BLaER1 treated with 17β-estradiol and CSF1 and Interleukin-3, amounts not matched to agents 10 nM and 100 nM (cell line): Measurements from ENCODE around the gene ATP6V1B1.
A peak's percentile ranks its signal among the peaks of the same experiment; 100 is the strongest.

Source experiments
- H3K27ac ChIP-seq, 11 experiments: shearing (Covaris generic); formaldehyde crosslinking; 2 replicates each; pipeline ENCODE4 v1.8.1; 2022
- H3K27me3 ChIP-seq, 11 experiments: shearing (Covaris generic); formaldehyde crosslinking; 2 replicates each; pipeline ENCODE4 v1.8.1; 2022
- H3K36me3 ChIP-seq, 11 experiments: shearing (Covaris generic); formaldehyde crosslinking; 2 replicates each; pipeline ENCODE4 v1.8.1; 2022
- H3K4me1 ChIP-seq, 10 experiments: shearing (Covaris generic); formaldehyde crosslinking; 2 replicates each; pipeline ENCODE4 v1.8.1; 2022
- H3K4me2 ChIP-seq, 11 experiments: shearing (Covaris generic); formaldehyde crosslinking; 2 replicates each; pipeline ENCODE4 v1.8.1; 2022
- H3K4me3 ChIP-seq, 10 experiments: shearing (Covaris generic); formaldehyde crosslinking; 2 replicates each; pipeline ENCODE4 v1.8.1; 2022
- H3K9ac ChIP-seq, 11 experiments: shearing (Covaris generic); formaldehyde crosslinking; 2 replicates each; pipeline ENCODE4 v1.8.1; 2022
- H3K9me3 ChIP-seq, 11 experiments: shearing (Covaris generic); formaldehyde crosslinking; replicated peaks in 1 of 11; 2 replicates each; pipeline ENCODE4 v1.8.1; 2022
- H4K20me1 ChIP-seq, 11 experiments: shearing (Covaris generic); formaldehyde crosslinking; 2 replicates each; pipeline ENCODE4 v1.8.1; 2022
- Cebpa-rat ChIP-seq, 11 experiments: shearing (Covaris generic); IDR thresholded peaks; 2 replicates each; pipeline ENCODE4 v1.8.1; 2022

Gene ATP6V1B1

GRCh38 chr2:70964133-70964532 is 28.4 kb downstream of the ATP6V1B1 start:
- no peaks in the 10 kb centered on the region for H4K20me1 ChIP-seq
- H3K9ac ChIP-seq: no peak overlapping the region
- H3K9me3 ChIP-seq: no peaks in the 10 kb centered on the region
- TF ChIP-seq Cebpa-rat (IDR thresholded peaks at IDR 0.05): no peak
- H3K36me3 ChIP-seq: no peaks in the 10 kb centered on the region
- H3K4me1 ChIP-seq: peaks cover 0 to 11% (median 2%) of the 10 kb centered on the region in 10 experiments; a peak in 8 of 20 replicates
- peaks cover 14 to 26% (median 20%) of the 10 kb centered on the region in 11 experiments for H3K27me3 ChIP-seq
- H3K4me2 ChIP-seq: no peak overlapping the region
- no peak overlapping the region for H3K27ac ChIP-seq
- H3K4me3 ChIP-seq: no peak overlapping the region

DNA sequence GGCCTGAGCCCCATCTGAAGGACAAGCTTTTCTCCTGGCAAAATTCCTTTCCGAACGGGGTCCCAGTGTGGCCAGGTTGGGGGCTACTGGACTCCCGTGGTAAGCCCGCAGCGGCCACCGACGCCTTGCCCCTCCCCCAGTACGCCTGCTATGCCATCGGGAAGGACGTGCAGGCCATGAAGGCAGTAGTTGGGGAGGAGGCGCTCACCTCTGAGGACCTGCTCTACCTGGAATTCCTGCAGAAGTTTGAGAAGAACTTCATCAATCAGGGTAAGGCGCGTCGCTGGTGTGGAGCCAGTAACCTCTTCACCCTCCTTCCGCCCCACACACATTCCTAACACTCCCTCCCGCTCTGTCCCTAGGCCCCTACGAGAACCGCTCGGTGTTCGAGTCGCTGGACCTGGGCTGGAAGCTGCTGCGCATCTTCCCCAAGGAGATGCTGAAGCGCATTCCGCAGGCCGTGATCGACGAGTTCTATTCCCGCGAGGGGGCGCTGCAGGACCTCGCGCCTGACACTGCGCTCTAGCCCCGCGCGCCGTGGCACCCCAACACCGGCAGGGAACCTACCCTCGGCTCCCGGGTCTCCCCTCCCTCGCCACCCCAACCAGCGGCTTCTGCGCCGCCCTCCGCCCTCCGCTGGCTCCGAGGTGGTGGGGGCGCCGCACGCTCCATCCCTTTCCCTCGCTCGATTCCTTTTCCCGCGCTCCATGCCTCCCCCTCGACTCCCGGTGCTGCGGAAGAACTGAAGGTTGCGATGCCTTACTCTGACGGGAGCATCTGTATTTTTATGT is 29.1 kb downstream of the ATP6V1B1 start:
- Histone ChIP-seq H3K27me3 (peaks cover 14 to 26% (median 20%) of the 10 kb centered on the region in 11 experiments), H3K9ac (no peak overlapping the region), H3K4me3 (peak overlapping the region in 4 of 10 experiments; percentile 22 to 56 (median 38); a peak in 6 of 20 replicates), H3K4me1 (peaks cover 0 to 7% (median 0%) of the 10 kb centered on the region in 10 experiments; a peak in 6 of 20 replicates), H3K9me3 (no peaks in the 10 kb centered on the region), H3K36me3 (no peaks in the 10 kb centered on the region), H3K4me2 (peak overlapping the region; percentile 21 to 68 (median 47); a peak in 20 of 22 replicates), H4K20me1 (no peaks in the 10 kb centered on the region), H3K27ac (no peak overlapping the region)
- no peak for TF ChIP-seq Cebpa-rat (IDR thresholded peaks at IDR 0.05)

DNA sequence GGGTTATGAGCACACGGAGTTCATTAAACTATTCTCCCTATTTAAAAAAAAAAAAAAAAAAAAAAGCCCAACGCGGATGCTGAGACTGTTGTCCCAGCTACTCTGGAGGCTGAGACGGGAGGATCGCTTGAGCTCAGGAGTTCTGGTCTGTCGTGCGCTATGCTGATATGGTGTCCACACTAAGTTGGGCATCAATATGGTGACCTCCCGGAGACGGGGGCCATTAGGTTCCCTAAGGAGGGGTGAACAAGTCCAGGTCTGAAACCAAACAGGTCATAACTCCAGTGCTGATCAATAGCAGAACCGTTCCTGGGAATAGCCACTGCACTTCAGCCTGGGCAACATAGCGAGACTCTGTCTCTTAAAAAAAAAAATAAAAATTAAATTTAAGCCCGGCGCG is 29.8 kb downstream of the ATP6V1B1 start:
- Histone ChIP-seq H4K20me1 (no peaks in the 10 kb centered on the region), H3K4me3 (peak overlapping the region in 1 of 10 experiments; percentile 32; a peak in 1 of 20 replicates), H3K4me1 (peaks cover 0 to under 1% (median 0%) of the 10 kb centered on the region in 10 experiments; a peak in 1 of 20 replicates), H3K9me3 (no peaks in the 10 kb centered on the region), H3K36me3 (no peaks in the 10 kb centered on the region), H3K27ac (no peak overlapping the region), H3K9ac (no peak overlapping the region), H3K4me2 (peak overlapping the region in 2 of 11 experiments; percentile 47 to 68; a peak in 3 of 22 replicates), H3K27me3 (peaks cover 14 to 26% (median 20%) of the 10 kb centered on the region in 11 experiments)
- TF ChIP-seq Cebpa-rat (IDR thresholded peaks at IDR 0.05): no peak

- H3K36me3 ChIP-seq: no peaks in the 10 kb centered on the region
- no peak overlapping the region for H3K4me2 ChIP-seq
- H3K4me1 ChIP-seq: no peaks in the 10 kb centered on the region
- peaks cover 14 to 26% (median 20%) of the 10 kb centered on the region in 11 experiments for H3K27me3 ChIP-seq
- no peaks in the 10 kb centered on the region for H4K20me1 ChIP-seq
- H3K9me3 ChIP-seq: no peaks in the 10 kb centered on the region
- no peak overlapping the region for H3K4me3 ChIP-seq
- TF ChIP-seq Cebpa-rat (IDR thresholded peaks at IDR 0.05): no peak
- no peak overlapping the region for H3K9ac ChIP-seq
- no peak overlapping the region for H3K27ac ChIP-seq
Measured at GRCh38 chr2:70966681-70967080, 31.0 kb downstream of the ATP6V1B1 start.

DNA sequence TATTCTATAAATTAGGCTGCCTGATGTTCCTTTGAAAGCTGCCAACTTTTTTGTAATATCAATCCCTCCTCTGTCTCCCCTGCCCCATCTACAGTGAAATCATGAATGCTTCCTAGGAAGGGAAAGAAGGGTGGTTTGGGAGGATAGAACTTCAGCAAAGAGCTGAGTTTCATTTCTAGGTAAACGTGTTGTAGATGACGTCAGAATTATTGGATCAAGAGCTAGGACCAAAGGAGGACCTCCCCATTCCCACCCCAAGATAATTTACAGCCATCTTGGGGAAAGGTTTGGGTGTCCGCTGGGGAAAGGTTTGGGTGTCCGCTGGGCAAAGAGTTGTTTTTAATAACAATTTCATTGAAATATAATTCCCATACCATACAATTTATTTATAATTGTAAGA is 31.5 kb downstream of the ATP6V1B1 start:
- no peaks in the 10 kb centered on the region for H3K36me3 ChIP-seq
- H3K4me3 ChIP-seq: no peak overlapping the region
- peaks cover 14 to 26% (median 20%) of the 10 kb centered on the region in 11 experiments for H3K27me3 ChIP-seq
- no peak for TF ChIP-seq Cebpa-rat (IDR thresholded peaks at IDR 0.05)
- H3K9ac ChIP-seq: no peak overlapping the region
- H3K4me1 ChIP-seq: no peaks in the 10 kb centered on the region
- H3K4me2 ChIP-seq: no peak overlapping the region
- H3K27ac ChIP-seq: no peak overlapping the region
- no peaks in the 10 kb centered on the region for H4K20me1 ChIP-seq
- H3K9me3 ChIP-seq: no peaks in the 10 kb centered on the region

DNA sequence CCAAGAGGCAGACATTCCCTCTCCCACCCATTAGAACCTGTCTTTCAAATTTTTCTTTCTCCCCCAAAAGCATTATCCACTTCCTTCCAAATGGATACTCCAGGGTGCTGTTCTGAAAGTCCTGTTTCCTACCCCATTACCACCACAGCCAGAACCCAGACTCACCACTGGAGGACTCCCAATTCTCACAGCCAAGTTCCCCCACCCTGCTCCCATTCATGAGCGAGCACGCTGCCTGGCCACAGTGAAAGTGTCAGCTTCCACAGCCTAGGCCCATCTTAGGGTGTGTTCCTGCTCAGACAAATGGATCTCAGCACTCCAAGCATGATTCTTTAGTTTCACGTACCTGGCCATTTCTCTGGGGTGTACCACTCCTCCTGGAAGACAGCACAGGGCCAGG is 38.9 kb downstream of the ATP6V1B1 start:
- Histone ChIP-seq H4K20me1 (peaks cover 0 to 22% (median 8%) of the 10 kb centered on the region in 11 experiments; a peak in 8 of 22 replicates), H3K9ac (no peak overlapping the region), H3K27ac (no peak overlapping the region), H3K36me3 (0 out of 22 replicates have a peak, but pooled peaks cover 0 to 3% (median 0%) of the 10 kb centered on the region in 11 experiments), H3K4me1 (peaks cover 17 to 24% (median 21%) of the 10 kb centered on the region in 10 experiments), H3K27me3 (peaks cover 16 to 23% (median 21%) of the 10 kb centered on the region in 11 experiments), H3K9me3 (no peaks in the 10 kb centered on the region), H3K4me3 (no peak overlapping the region), H3K4me2 (no peak overlapping the region)
- TF ChIP-seq Cebpa-rat (IDR thresholded peaks at IDR 0.05): no peak

DNA sequence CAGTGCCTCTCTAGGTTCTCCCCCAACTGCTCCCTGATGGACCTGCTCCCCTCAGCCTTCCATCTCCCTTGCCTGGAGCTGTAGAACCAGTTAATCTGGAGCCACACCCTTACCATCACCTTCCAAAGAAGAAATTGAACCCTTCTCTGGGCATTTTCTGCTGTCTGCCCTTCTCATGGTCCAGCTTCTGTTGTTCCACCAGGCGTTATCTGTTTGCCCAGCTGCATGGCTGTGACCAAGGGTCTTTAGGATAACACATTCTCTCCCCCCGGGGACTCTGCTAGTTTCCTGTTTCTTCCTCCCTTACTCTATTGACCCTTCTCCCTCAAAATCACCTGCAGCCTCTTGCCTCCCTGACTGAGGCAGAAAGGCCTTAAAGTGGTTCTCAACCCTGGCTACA is 39.5 kb downstream of the ATP6V1B1 start:
- Histone ChIP-seq H3K36me3 (0 out of 22 replicates have a peak, but pooled peaks cover 0 to 3% (median 0%) of the 10 kb centered on the region in 11 experiments), H3K9ac (no peak overlapping the region), H3K9me3 (no peaks in the 10 kb centered on the region), H4K20me1 (peaks cover 0 to 28% (median 8%) of the 10 kb centered on the region in 11 experiments; a peak in 9 of 22 replicates), H3K4me3 (no peak overlapping the region), H3K4me2 (no peak overlapping the region), H3K27me3 (peaks cover 16 to 28% (median 24%) of the 10 kb centered on the region in 11 experiments), H3K27ac (no peak overlapping the region), H3K4me1 (peaks cover 17 to 24% (median 21%) of the 10 kb centered on the region in 10 experiments)
- no peak for TF ChIP-seq Cebpa-rat (IDR thresholded peaks at IDR 0.05)

DNA sequence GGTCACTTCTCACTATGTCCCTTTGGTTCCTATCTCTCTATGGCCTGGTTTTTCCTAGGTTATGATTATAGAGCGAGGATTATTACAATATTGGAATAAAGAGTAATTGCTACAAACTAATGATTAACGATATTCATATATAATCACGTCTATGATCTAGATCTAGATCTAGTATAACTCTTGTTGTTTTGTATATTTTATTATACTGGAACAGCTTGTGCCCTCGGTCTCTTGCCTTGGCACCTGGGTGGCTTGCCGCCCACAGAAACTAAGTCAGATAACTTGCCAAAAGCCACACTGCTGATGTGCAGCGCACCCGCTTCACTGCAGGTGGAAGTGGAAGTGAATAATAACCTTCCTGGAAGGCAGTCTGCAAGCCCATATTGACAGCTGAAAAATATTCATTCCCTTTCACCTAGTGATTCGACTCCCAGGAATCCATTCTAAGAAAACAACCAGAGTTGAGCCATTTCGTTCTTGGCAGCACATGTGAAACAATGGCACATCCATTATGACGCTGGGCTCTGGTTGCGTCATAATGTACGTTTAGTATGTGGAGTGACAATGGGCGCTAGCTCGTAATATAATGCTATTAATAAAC is 42.0 kb downstream of the ATP6V1B1 start:
- peak in 4 of 11 experiments; percentile 36 to 77 (median 64); a peak in 6 of 22 replicates for TF ChIP-seq Cebpa-rat (IDR thresholded peaks at IDR 0.05)
- Histone ChIP-seq H3K9me3 (no peaks in the 10 kb centered on the region), H3K27ac (peak overlapping the region in 3 of 11 experiments; percentile 26 to 76 (median 76); a peak in 4 of 22 replicates), H3K27me3 (peaks cover 16 to 28% (median 24%) of the 10 kb centered on the region in 11 experiments), H3K4me2 (peak overlapping the region; percentile 86 to 97 (median 92)), H3K4me1 (peaks cover 17 to 30% (median 21%) of the 10 kb centered on the region in 10 experiments), H3K9ac (peak overlapping the region in 8 of 11 experiments; percentile 55 to 81 (median 66); a peak in 11 of 22 replicates), H3K4me3 (peak overlapping the region; percentile 52 to 71 (median 62); a peak in 19 of 20 replicates), H4K20me1 (peaks cover 0 to 52% (median 15%) of the 10 kb centered on the region in 11 experiments; a peak in 11 of 22 replicates), H3K36me3 (peaks cover 0 to 7% (median 0%) of the 10 kb centered on the region in 11 experiments; a peak in 1 of 22 replicates)
